Retinal pigment epithelial cell (primary cell): ENCODE measurements around the gene TRIM63.

ENCODE experiments used
- DNase-seq: peaks from one replicate; pipeline ENCODE4 v3.0.0-alpha.2; 2010; ENCODE audit warnings: low read depth
- H3K4me3 ChIP-seq: 2 replicates; pipeline ENCODE4 v1.5.1; 2011; ENCODE audit warnings: mild to moderate bottlenecking, low read length, control low read depth, moderate library complexity
- TF ChIP-seq, protein P1 (sequence below): conservative IDR thresholded peaks from 2 replicates; pipeline ENCODE4 v1.5.1; 2011; ENCODE audit warnings: low read depth, low read length, control low read depth, inconsistent platforms

TRIM63 gene

DNA sequence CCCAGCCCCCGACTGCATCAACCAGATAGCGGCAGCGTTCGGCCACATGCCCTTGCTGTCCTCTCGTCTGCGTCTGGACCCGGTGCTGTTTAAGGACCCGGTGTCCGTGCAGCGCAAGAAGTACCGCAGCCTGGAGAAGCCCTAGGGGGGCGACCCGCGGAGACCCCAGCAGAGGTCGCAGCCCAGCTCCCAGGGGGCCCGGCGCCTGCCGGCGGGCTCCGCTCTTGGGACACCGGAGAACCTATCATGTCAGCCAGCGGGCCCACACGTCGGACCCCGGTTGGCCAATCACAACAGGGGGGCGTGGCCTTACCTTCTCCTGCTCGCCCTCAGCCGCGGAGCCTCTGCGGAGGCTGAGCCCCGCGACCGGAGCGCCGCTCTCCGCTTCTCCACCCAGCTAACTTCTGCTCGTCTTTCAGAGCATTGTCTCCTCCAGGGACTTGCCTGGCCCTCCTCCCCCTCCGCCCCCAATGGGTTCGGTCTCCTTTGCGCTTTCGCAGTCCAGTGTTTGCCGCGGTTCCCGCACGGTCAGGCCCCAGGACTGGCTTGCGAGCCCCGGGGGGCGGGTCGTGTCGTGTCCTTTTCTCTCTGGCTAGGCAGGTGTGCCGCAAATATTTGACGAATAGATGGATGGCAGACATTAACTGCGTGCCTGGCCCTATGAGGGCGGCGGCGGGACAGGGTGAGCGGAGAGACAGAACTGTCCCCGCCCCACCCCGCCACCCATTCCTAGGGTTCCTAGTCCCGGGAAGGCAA, 32.0 kb downstream of the TRIM63 start:
- TF ChIP-seq, protein P1, sequence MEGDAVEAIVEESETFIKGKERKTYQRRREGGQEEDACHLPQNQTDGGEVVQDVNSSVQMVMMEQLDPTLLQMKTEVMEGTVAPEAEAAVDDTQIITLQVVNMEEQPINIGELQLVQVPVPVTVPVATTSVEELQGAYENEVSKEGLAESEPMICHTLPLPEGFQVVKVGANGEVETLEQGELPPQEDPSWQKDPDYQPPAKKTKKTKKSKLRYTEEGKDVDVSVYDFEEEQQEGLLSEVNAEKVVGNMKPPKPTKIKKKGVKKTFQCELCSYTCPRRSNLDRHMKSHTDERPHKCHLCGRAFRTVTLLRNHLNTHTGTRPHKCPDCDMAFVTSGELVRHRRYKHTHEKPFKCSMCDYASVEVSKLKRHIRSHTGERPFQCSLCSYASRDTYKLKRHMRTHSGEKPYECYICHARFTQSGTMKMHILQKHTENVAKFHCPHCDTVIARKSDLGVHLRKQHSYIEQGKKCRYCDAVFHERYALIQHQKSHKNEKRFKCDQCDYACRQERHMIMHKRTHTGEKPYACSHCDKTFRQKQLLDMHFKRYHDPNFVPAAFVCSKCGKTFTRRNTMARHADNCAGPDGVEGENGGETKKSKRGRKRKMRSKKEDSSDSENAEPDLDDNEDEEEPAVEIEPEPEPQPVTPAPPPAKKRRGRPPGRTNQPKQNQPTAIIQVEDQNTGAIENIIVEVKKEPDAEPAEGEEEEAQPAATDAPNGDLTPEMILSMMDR, result peak; percentile 10
- peak overlapping the region; percentile 67 for H3K4me3 ChIP-seq
- DNase-seq, result peak; percentile 65

- no peak for DNase-seq
- peak overlapping the region; percentile 67 for H3K4me3 ChIP-seq
- TF ChIP-seq, protein P1, result no peak
These were observed 32.8 kb downstream of the TRIM63 start for GRCh38 chr1:26034504-26035202.

DNA sequence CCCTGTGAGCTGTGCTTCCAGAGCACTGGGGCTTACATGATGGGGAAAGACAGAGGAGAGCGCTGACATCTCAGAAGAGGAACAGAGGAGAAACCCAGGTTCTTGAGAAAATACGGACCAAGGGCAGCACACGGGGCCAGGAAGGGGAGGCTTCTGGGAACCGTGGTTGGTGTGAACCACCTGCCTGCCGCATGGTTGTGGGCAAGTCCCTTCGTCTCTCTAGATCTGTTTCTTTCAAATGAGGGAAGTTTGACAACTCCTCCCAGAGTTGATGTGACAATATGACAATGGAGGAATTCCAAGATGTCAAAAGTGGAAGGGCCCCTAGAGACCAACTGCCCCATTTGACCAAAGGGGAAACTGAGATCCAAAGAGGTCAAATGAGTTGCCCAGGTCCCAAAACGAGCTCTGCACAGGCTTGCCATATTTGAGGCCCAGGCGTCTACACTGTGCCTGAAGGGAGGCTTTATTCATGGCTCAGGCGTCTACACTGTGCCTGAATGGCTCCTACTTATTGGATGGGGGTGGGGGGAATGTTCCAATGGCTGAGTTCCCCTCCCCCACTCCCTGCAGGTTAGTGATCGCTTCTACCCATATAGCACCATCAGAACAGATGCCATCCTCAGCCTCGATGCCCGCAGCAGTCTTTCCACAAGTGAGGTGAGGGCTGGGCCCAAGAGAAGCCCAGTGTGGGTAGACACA, 34.6 kb downstream of the TRIM63 start:
- H3K4me3 ChIP-seq, result no peak overlapping the region
- TF ChIP-seq, protein P1, result no peak
- no peak for DNase-seq

DNA sequence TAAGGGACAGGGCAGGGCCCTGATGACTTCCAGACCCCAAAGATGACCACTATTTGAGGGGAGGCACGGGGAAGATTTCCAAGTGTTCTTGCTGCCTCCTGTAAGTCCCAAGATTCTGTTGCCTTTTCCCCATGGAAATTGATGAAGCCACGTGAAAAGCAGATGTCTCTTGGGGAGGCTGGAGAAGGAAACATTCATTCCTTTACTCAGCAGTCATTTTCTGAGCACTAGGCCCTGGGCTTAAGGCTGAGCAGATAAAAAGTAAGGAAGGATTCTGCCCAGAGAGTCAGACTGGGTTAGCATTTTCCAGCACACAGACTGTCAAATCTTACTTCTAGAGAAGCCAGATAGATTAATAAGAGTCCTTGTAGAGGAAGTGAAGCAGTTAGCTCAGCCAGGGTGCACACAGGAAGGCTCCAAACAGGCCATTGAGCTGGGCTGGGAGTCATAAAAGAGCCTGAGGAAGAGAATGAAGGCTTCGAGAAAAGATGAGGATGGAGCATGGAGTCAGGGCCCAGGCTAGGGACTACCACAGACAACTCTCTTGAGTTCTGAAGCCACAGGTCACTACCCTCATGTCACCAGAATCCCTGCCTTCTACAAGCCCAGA, 35.7 kb downstream of the TRIM63 start:
- no peak overlapping the region for H3K4me3 ChIP-seq
- TF ChIP-seq, protein P1, result no peak
- no peak for DNase-seq

- DNase-seq, result no peak
- TF ChIP-seq, protein P1, result no peak
- H3K4me3 ChIP-seq, result no peak overlapping the region
These were observed 36.2 kb downstream of the TRIM63 start for GRCh38 chr1:26031196-26031595.

DNA sequence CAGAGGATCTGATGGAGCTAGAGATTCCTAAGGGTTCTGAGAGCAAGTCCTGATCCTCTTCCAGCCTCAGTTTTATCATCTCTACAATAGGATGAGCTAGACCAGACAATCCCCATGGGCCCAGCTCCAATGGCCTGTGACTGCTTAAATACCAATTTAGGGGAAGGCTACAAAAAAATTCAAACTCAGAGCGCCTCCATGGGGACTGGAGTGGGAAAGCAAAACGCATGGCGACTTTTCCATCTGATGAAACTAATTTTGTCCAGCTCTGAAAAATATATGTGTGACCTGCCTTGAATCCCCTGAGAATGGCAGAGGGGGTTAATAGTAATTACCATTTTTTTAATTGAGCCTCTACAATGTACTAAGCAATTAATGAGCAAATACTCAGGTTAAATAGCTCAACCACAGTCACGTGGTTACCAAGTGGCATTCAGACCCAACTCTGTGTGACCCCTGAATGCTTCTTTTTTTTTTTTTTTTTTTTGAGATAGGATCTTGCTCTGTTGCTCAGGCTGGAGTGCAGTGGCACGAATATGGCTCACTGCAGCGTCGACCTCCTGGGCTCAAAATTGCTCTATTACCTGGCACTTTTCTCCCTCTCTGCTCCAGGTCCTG, 37.5 kb downstream of the TRIM63 start:
- H3K4me3 ChIP-seq, result no peak overlapping the region
- DNase-seq, result no peak
- TF ChIP-seq, protein P1, result peak; percentile 16
